Measurements from ENCODE around the gene EHD2.
"Not testable (repeated sequence)": the region's sequence is repeated elsewhere in the genome, so short reads cannot be mapped to it uniquely, and the experiment has no call there.

Gene EHD2, protein sequence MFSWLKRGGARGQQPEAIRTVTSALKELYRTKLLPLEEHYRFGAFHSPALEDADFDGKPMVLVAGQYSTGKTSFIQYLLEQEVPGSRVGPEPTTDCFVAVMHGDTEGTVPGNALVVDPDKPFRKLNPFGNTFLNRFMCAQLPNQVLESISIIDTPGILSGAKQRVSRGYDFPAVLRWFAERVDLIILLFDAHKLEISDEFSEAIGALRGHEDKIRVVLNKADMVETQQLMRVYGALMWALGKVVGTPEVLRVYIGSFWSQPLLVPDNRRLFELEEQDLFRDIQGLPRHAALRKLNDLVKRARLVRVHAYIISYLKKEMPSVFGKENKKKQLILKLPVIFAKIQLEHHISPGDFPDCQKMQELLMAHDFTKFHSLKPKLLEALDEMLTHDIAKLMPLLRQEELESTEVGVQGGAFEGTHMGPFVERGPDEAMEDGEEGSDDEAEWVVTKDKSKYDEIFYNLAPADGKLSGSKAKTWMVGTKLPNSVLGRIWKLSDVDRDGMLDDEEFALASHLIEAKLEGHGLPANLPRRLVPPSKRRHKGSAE

DNA sequence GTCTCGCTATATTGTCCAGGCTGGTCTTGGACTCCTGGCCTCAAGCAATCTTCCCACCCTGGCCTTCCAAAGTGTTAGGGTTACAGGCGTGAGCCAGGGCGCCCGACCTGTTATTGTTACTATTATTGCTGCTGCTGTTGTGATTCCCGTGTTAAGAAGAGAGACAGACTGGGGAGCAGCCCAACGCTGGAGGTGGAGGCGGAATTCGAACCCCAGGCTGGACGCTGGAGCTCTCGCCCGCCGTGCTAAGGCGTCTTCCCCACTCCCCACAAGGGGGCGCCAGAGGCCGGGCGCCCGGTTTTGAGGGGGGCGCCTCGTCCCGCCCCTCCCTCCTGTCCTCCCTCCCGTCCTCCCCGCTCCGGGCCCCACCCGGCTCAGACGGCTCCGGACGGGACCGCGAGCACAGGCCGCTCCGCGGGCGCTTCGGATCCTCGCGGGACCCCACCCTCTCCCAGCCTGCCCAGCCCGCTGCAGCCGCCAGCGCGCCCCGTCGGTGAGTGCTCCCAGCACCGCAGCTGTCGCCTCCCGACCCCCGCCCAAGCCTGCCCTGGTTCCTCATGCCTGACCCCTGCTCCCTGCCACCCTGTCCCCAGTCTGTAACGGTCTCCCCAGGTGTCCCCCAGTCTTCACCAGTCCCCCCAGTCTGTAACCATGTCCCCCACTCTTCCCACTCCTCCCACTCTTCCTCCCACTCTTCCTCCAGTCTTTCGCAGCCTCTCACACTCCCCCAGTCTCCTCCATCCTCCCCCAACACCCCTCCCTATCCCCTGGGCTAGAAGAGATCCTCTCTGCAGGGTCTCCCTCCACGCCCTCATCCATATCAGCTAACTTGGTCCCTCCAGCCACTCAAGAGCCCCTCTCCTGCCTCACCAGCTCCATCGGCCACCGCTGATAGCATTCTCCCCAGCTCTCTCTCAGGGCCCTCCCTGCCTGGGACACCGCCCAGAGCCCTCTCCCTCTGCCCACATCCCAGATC, at the start of gene EHD2:
Gene EHD2, plus strand, starts transcription at position 377 of the 976 bp plus-strand sequence. CDS start 3,191 bp downstream, outside the sequence.
- DNase-seq (ENCODE audit: low read depth in 2 of 2): peak; percentile 27 to 42

DNA sequence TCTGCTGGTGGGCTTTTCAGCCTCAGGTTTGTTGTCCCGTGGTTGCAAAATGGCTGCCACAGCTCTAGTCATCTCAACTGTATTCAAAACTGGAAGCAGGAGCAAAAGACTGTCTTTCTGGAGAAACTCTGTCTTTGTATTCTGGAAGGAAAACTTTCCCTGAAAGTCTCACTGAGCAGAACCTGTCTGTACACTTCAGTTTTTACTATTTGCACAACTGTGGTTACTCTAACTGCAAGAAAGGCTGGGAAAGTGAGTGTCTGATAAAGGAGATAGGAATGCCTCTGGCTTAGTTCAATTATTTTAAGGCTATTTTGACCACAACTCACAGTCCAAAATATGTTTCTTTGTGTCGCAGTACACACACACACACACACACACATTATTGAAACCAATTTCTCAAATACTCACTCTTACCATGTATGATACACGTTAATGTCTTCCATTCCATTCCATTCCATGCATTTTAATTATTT, 49.7 kb upstream of the EHD2 start:
- DNase-seq (ENCODE audit: low read depth in 2 of 2): no peak

DNA sequence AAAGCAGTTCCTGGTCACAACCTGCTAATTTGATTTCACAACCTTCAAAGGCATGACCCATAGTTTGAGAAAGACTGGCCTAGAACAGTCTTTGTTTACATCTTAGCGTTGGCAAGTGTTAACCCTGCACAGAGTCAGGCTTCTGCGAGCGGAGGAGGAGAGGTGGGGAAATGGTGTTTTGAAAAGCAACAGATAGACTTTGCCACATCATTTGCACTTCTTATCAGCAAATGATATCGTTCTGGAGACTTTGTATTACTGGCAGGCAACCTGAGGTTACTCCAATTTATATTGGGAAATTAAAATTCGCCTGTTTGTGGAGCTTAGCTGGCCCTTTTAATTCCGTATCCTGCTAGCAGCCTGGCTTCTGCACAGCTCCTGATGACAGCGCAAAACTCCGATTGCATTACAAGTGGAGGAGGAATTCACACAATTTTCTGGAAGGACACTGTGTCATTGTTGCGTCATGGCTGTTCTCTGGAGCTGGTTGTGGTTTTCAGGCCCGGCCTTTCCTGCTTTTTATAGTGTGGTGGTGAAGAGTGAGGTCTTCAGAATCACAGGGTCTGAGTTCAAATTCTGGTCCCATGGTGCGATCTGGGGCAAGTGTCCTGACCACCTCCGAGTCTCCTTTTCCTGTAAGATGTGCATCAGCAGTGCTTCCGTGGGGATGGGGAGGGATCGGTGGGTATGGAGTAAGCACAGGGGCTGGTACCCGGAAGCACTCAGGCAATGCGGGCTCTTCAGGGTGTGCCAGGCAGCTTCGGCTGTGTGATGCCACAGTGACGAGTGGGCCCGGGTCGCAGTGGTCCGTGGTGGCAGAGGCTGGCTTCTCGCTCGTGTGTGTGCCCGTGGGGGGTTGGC, 49.1 kb upstream of the EHD2 start:
- no peak for DNase-seq (ENCODE audit: low read depth in 2 of 2)

DNA sequence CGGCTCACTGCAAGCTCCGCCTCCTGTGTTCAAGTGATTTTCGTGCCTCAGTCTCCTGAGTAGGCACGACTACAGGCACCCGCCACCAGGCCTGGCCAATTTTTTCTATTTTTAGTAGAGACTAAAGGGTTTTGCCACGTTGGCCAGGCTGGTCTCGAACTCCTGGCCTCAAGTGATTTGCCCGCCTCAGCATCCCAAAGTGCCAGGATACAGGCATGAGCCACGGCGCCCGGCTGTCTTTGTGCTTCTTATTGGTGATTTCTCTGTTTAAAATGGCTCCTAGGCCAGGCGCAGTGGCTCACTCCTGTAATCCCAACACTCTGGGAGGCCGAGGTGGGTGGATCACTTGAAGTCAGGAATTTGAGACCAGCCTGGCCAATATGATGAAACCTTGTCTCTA, 44.7 kb upstream of the EHD2 start:
- not testable (repeated sequence) for DNase-seq (ENCODE audit: low read depth in 2 of 2)

DNA sequence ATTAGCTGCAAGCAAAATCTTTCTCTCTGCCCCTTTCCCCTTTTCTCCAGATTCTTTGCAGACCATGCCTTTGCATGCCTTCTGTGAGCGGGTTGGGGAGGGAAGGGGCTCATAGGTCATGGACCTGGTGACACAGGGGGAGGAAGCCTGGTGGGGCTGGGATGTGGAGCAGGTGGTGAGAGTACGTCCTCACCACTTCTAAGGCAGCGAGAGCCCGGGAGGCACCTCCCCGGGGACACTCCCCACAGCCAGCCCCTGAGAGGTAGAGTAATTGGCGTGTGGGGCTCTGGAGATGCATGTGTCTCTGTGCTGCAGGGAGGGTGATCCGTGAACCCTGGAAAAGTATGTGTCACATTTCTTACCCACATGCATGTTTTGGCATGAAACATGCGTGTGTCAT, 42.5 kb upstream of the EHD2 start:
- no peak for DNase-seq (ENCODE audit: low read depth in 2 of 2)

DNA sequence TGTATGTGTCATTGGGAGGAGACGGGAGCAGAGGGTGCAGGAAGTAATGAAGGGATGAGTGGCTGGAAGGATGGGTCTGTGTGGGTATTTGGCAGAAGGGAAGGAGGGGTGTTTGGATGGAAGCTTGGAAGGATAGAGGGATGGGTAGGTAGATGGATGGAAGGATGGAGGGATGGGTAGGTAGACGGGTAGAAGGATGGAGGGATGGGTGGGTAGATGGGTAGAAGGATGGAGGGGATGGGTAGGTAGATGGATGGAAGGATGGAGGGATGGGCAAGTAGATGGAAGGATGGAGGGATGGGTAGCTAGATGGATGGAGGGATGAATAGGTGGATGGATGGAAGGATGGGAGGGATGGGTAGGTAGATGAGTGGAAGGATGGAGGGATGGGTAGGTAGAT, 41.7 kb upstream of the EHD2 start:
- no peak for DNase-seq (ENCODE audit: low read depth in 2 of 2)

DNA sequence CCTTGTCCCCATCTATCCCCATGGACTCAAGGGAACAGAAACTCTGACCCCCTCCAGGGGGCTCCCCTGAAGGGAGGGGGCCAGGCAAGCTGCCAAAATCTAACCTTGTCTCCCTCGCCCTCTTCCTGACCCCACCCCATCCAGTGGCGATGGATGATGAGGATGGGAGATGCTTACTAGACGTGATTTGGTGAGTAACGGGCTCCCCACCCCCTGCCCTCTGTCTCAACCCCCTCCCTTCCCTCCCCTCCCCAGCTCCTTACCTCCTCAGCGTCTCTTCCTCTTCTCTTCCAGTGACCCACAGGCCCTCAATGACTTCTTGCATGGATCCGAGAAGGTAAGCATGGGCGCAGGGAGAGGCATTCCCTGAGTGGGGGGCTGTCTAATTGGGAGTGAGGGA, 39.8 kb upstream of the EHD2 start:
- DNase-seq (ENCODE audit: low read depth in 2 of 2): no peak

DNA sequence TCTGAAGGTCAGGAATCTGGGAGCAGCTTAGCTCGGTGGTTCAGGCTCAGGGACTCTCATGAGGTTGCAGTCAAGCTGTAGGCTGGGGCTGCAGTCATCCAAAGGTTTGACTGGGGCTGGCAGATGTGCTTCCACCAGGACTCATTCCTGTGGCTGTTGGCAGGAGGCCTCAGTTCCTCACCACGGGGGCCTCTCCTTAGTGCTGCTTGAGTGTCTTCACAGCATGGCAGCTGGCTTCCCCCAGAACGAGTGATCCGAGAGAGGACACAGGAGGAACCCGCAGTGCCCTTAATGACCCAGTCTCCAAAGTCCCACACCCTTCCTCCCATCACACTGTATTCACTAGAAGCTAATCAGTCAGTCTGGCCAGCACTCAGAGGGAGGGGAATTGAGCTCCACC, 38.7 kb upstream of the EHD2 start:
- no peak for DNase-seq (ENCODE audit: low read depth in 2 of 2)

DNA sequence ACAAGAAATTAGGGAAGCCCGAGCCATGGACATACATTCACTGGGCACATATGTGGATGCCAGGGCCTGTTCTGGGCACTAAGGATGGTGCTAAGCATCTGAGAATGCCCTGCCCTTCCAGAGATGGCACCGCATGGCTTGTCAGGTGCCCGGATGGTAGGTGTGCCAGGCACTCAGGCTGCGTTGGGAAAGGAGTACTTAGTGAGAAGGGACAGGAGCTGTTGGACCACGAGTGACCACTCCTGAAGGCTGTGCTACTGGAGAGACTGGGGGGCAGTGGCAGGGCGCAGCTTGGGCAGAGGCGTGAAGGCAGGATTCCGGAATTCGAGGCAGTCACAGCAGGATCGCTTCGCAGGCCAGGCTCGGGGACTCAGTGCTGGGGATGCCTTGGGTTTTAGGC, 38.0 kb upstream of the EHD2 start:
- no peak for DNase-seq (ENCODE audit: low read depth in 2 of 2)

DNA sequence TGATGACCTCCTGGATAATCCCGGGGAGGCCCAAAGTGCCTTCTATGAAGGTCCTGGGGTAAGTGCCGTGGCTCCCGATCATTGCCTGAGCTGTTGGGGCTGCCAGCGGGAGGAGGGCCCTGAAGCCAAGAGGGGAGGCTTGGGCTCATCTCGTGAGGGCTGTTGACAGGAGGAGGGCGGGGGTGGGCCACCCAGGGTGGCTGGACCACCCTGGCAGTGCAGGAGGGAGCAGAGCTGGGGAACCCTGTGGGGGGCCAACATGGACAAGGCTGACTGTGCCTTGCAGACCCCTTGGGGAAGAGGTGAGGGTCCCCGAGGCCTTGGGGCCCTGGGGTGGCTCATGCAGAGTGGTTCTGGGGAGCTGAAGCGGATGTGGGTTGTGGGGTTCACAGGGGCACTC, 37.4 kb upstream of the EHD2 start:
- DNase-seq (ENCODE audit: low read depth in 2 of 2): no peak

DNA sequence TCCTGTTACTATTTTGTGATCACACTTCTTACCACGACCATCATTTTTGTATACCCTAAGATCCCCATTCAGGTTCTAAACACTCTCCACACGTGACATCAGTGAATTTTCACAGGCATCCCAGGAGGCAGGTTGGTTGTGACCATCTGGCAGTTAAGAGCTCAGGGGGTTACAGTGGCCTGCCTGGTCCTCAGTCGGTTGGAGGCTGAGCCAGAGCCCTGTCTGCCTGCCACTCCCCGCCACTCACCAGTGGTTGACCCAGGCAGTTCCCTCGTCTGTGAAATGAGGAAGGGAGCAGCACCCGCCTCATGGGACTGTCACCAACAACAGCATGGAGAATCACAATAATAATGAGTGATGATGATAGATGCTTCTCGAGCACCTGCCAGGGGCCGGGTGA, 36.4 kb upstream of the EHD2 start:
- DNase-seq (ENCODE audit: low read depth in 2 of 2): no peak

DNA sequence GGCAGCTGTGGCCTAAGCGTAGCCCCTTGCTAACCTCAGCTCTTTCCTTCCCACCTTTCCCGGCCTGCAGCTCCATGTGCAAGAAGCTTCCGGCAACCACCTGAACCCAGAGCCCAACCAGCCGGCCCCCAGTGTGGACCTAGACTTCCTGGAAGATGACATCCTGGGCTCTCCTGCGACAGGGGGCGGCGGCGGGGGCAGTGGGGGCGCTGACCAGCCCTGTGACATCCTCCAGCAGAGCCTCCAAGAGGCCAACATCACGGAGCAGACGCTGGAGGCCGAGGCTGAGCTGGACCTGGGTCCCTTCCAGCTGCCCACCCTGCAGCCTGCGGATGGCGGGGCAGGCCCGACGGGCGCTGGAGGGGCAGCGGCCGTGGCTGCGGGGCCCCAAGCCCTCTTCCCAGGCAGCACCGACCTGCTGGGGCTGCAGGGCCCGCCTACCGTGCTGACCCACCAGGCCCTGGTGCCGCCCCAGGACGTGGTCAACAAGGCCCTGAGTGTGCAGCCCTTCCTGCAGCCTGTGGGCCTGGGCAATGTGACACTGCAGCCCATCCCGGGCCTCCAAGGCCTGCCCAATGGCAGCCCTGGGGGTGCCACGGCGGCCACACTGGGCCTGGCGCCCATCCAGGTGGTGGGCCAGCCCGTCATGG, 33.8 kb upstream of the EHD2 start:
- DNase-seq (ENCODE audit: low read depth in 2 of 2): no peak

DNA sequence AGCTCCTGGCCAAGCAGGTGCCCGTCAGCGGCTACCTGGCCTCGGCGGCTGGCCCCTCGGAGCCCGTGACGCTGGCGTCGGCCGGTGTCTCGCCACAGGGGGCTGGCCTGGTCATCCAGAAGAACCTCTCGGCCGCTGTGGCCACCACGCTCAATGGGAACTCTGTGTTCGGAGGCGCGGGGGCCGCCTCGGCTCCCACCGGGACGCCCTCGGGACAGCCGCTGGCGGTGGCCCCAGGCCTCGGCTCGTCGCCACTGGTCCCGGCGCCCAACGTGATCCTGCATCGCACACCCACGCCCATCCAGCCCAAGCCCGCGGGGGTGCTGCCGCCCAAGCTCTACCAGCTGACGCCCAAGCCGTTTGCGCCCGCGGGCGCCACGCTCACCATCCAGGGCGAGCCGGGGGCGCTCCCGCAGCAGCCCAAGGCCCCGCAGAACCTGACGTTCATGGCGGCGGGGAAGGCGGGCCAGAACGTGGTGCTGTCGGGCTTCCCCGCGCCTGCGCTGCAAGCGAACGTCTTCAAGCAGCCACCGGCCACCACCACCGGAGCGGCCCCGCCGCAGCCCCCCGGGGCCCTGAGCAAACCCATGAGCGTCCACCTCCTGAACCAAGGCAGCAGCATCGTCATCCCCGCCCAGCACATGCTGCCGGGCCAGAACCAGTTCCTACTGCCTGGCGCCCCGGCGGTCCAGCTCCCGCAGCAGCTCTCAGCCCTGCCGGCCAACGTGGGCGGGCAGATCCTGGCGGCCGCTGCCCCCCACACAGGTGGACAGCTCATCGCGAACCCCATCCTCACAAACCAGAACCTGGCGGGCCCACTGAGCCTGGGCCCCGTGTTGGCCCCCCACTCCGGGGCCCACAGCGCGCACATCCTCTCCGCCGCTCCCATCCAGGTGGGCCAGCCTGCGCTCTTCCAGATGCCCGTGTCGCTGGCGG, 33.0 kb upstream of the EHD2 start:
- DNase-seq (ENCODE audit: low read depth in 2 of 2): no peak

DNA sequence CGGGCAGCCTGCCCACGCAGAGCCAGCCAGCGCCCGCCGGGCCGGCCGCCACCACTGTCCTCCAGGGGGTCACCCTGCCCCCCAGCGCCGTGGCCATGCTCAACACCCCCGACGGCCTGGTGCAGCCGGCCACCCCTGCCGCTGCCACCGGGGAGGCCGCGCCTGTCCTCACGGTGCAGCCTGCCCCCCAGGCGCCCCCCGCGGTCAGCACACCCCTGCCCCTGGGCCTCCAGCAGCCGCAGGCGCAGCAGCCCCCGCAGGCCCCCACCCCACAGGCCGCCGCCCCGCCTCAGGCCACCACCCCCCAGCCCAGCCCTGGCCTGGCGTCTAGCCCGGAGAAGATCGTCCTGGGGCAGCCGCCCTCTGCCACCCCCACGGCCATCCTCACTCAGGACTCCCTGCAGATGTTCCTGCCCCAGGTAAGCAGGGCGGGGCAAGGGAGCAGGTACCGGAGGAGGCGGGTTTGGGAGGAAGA, 32.3 kb upstream of the EHD2 start:
- DNase-seq (ENCODE audit: low read depth in 2 of 2): no peak

DNA sequence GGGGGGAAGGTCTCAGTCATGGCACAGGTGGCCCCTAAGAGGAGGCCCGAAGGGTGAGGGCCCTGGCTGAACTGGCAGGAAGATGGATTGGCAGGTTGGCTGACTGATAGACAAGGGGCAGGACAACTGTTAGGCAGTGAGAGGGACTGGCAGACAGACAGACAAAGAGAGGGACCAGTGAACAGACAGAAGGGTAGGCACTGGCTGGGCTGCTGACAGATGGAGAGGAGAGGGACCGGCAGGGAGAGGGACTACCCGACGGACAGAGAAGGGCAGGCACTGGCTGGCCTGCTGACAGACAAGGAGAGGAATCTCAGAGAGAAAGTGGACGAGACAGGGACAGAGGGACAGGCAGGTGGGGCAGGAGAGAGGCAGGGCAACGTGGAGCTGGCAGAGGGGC, 31.8 kb upstream of the EHD2 start:
- DNase-seq (ENCODE audit: low read depth in 2 of 2): no peak

DNA sequence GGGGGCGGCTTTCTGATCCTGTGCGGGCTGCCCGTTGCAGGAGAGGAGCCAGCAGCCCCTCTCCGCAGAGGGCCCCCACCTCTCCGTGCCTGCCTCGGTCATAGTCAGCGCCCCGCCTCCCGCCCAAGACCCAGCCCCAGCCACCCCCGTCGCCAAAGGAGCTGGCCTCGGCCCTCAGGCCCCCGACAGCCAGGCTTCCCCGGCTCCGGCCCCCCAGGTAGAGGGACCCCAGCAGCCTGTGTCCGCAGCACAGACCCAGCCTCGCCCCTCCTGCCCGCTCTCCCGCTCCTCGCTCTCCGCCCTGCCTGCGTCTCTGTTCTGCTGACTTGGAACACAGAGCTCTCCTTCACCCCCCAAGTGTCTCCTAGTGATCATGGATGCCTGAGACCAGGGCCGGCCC, 31.3 kb upstream of the EHD2 start:
- no peak for DNase-seq (ENCODE audit: low read depth in 2 of 2)

DNA sequence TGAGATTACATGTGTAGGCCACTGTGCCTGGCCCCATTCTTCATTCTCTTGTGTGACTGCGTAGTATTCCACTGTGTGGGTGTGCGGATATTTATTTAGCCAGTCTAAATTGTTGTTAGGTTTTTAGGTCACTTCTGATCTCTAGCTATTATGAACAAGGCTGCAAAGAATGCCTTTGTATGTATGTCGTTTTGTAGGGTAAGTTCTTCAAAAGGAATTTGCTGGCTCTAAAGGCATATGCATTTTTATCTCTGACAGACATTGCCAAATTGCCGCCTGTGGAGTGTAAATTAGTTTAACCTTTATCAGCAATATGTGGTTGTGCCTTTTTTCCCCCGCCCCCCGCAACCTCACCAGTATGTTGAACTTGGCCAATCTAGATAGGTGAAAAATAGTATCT, 30.3 kb upstream of the EHD2 start:
- no peak for DNase-seq (ENCODE audit: low read depth in 2 of 2)

DNA sequence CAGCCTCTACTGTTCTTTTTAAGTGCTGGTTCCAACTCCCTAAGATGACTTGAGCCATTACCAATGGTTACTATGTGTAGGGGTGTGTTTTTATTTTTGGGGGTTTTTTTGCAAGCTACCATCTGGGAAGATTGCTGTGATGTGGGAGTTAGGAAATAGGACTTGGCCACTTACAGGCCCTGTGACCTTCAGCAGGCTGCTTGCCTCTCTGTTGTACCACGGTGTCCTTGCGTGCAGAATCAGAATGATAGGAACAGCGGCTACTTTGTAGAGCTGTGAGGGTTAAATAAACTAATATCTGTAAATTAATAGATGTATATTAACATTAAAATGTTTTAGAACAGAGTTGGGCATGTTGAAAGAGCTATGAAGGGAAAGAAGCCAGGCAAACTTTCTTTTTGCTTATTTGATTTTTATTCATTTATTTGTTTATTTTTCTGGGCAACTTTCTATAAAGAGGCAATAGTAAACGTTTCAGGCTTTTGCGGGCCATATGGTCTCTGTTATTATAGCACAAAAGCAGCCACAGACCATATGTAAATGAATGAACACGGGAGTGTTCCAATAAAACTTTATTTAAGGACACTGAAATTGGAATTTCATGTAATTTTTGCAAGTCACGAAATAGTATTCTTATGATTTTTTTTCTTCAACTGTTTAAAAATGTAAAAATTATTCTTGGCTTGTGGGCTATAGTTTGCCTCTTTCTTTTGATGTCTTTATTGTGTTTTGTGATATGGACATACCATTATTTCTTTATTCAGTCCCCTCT, 26.4 kb upstream of the EHD2 start:
- no peak for DNase-seq (ENCODE audit: low read depth in 2 of 2)

DNA sequence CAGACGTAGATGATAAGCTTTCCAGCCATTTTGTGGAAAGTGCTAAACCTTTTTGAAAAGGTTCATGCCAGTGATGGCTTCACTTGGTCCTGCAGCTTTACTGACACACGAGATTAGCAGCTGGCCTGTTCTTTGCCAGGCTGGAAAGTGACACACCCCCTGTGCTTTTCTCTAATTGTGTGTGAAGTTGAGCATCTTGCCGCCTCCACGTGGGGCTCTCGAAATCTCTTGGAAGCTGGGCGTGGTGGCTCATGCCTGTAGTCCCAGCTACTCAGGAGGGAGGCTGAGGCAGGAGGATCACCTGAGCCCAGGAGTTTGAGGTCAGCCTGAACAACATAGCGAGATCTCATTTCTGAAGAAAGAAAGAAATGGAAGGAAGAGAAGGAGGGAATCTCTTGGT, 25.3 kb upstream of the EHD2 start:
- no peak for DNase-seq (ENCODE audit: low read depth in 2 of 2)

Data from activated CD4-positive, alpha-beta T cell treated with anti-CD3 and anti-CD28 coated beads for 24 hours (primary cell).